Measurements from ENCODE around the gene PYCR2.

PYCR2 gene

GRCh38 chr1:225950905-225951497 is 27.0 kb upstream of the PYCR2 start:
- H3K18ac ChIP-seq (ENCODE audit: low read length): no peak overlapping the region
- no peaks in the 10 kb centered on the region for H3K79me1 ChIP-seq (ENCODE audit: low read length)
- H3K27ac ChIP-seq (ENCODE audit: low read depth, low read length): no peak overlapping the region
- DNase-seq: no peak
- H2BK12ac ChIP-seq (ENCODE audit: low read length): no peak overlapping the region
- no peaks in the 10 kb centered on the region for H3K79me2 ChIP-seq (ENCODE audit: control insufficient read depth, insufficient read depth, low read length, poor library complexity)
- no peak overlapping the region for H2AK5ac ChIP-seq (ENCODE audit: low read length)
- no peaks in the 10 kb centered on the region for H3K4me1 ChIP-seq (ENCODE audit: control insufficient read depth in 1 of 2, insufficient read depth in 2 of 2, low read length in 2 of 2)
- no peak overlapping the region for H4K91ac ChIP-seq (ENCODE audit: low read depth, low read length)
- no peaks in the 10 kb centered on the region for H3K27me3 ChIP-seq (ENCODE audit: insufficient read depth, low read length)
- no peak overlapping the region for H3K4ac ChIP-seq (ENCODE audit: low read depth, low read length)
- H3K9ac ChIP-seq (ENCODE audit: low read length): no peak overlapping the region
- H2BK5ac ChIP-seq (ENCODE audit: low read depth, low read length, poor library complexity): no peak overlapping the region
- H3K4me3 ChIP-seq (ENCODE audit: low read depth, low read length): no peak overlapping the region
- no peak overlapping the region for H3K23ac ChIP-seq (ENCODE audit: low read length)
- no peak overlapping the region for H4K12ac ChIP-seq (ENCODE audit: low read depth, low read length)
- H2AFZ ChIP-seq (ENCODE audit: insufficient read depth, low read length, poor library complexity): no peak overlapping the region
- no peak overlapping the region for H4K8ac ChIP-seq (ENCODE audit: low read depth, low read length)
- H3K36me3 ChIP-seq (ENCODE audit: control insufficient read depth in 1 of 2, insufficient read depth in 2 of 2, low read length in 2 of 2): no peaks in the 10 kb centered on the region
- H3K9me3 ChIP-seq (ENCODE audit: insufficient read depth, low read depth, low read length): no peaks in the 10 kb centered on the region
- H3K14ac ChIP-seq (ENCODE audit: low read length): no peak overlapping the region
- WGBS (ENCODE audit: extremely low coverage, insufficient coverage, insufficient read length): no CpG with 5 or more reads among the region's 9 CpGs
- H2BK120ac ChIP-seq (ENCODE audit: insufficient read depth, low read length, poor library complexity): no peak overlapping the region
- no peak overlapping the region for H3K4me2 ChIP-seq (ENCODE audit: low read length)

DNA sequence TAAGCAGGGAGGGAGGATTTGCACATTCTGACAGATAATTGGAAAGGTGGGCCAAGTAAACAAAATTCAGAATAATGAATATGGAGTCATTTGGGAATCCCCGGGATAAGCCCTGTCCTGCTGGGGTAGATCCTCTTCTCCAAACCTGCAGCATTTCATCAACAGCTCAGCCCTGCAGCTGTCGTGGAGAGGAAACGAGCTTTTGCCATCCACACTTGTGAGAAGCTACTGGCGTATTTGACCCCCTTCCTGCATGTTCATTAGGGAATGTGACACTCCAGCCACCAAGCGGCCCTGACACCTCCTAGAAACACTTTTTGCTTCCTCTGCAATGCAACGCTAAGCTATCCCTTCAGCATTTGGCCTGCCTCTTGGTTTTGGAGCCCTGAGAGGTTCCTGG is 25.0 kb upstream of the PYCR2 start:
- H3K4me2 ChIP-seq (ENCODE audit: low read length): no peak overlapping the region
- DNase-seq: no peak
- H4K91ac ChIP-seq (ENCODE audit: low read depth, low read length): no peak overlapping the region
- WGBS (ENCODE audit: extremely low coverage, insufficient coverage, insufficient read length): no CpG with 5 or more reads among the region's 6 CpGs
- H3K9ac ChIP-seq (ENCODE audit: low read length): no peak overlapping the region
- no peaks in the 10 kb centered on the region for H3K79me1 ChIP-seq (ENCODE audit: low read length)
- H3K4me1 ChIP-seq (ENCODE audit: control insufficient read depth in 1 of 2, insufficient read depth in 2 of 2, low read length in 2 of 2): peaks cover 0 to 3% of the 10 kb centered on the region in 2 experiments
- H3K27me3 ChIP-seq (ENCODE audit: insufficient read depth, low read length): no peaks in the 10 kb centered on the region
- H3K18ac ChIP-seq (ENCODE audit: low read length): no peak overlapping the region
- H4K12ac ChIP-seq (ENCODE audit: low read depth, low read length): no peak overlapping the region
- no peaks in the 10 kb centered on the region for H3K36me3 ChIP-seq (ENCODE audit: control insufficient read depth in 1 of 2, insufficient read depth in 2 of 2, low read length in 2 of 2)
- no peak overlapping the region for H3K4me3 ChIP-seq (ENCODE audit: low read depth, low read length)
- no peak overlapping the region for H2BK120ac ChIP-seq (ENCODE audit: insufficient read depth, low read length, poor library complexity)
- H2BK12ac ChIP-seq (ENCODE audit: low read length): no peak overlapping the region
- H3K4ac ChIP-seq (ENCODE audit: low read depth, low read length): no peak overlapping the region
- H3K9me3 ChIP-seq (ENCODE audit: insufficient read depth, low read depth, low read length): no peaks in the 10 kb centered on the region
- no peak overlapping the region for H4K8ac ChIP-seq (ENCODE audit: low read depth, low read length)
- no peak overlapping the region for H3K23ac ChIP-seq (ENCODE audit: low read length)
- H2AK5ac ChIP-seq (ENCODE audit: low read length): no peak overlapping the region
- H3K27ac ChIP-seq (ENCODE audit: low read depth, low read length): no peak overlapping the region
- H3K79me2 ChIP-seq (ENCODE audit: control insufficient read depth, insufficient read depth, low read length, poor library complexity): peaks cover 2% of the 10 kb centered on the region
- H3K14ac ChIP-seq (ENCODE audit: low read length): no peak overlapping the region
- H2AFZ ChIP-seq (ENCODE audit: insufficient read depth, low read length, poor library complexity): no peak overlapping the region
- H2BK5ac ChIP-seq (ENCODE audit: low read depth, low read length, poor library complexity): no peak overlapping the region

DNA sequence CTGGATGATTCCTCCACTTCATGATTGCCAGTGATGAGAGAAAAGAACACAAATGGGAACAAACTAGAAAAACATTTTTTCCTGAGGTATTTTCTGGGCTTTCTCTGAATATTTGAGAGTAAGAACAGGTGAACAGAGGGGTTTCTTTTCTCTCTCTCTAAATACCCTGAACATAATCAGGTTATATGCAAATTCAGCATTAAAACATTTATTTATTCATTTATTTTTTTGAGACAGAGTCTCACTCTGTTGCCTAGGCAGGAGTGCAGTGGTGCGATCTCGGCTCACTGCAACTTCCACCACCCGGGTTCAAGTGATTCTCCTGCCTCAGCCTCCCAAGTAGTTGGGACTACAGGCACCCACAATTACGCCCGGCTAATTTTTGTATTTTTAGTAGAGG is 22.8 kb upstream of the PYCR2 start:
- Histone ChIP-seq H2AFZ (ENCODE audit: insufficient read depth, low read length, poor library complexity) (no peak overlapping the region), H3K36me3 (ENCODE audit: control insufficient read depth in 1 of 2, insufficient read depth in 2 of 2, low read length in 2 of 2) (no peaks in the 10 kb centered on the region), H2BK5ac (ENCODE audit: low read depth, low read length, poor library complexity) (no peak overlapping the region), H2BK12ac (ENCODE audit: low read length) (no peak overlapping the region), H4K12ac (ENCODE audit: low read depth, low read length) (no peak overlapping the region), H3K27ac (ENCODE audit: low read depth, low read length) (no peak overlapping the region), H2BK120ac (ENCODE audit: insufficient read depth, low read length, poor library complexity) (no peak overlapping the region), H3K79me2 (ENCODE audit: control insufficient read depth, insufficient read depth, low read length, poor library complexity) (peaks cover 2% of the 10 kb centered on the region), H4K91ac (ENCODE audit: low read depth, low read length) (no peak overlapping the region), H3K79me1 (ENCODE audit: low read length) (no peaks in the 10 kb centered on the region), H3K14ac (ENCODE audit: low read length) (no peak overlapping the region), H2AK5ac (ENCODE audit: low read length) (no peak overlapping the region), H3K4me2 (ENCODE audit: low read length) (no peak overlapping the region), H4K8ac (ENCODE audit: low read depth, low read length) (no peak overlapping the region), H3K27me3 (ENCODE audit: insufficient read depth, low read length) (no peaks in the 10 kb centered on the region), H3K4me3 (ENCODE audit: low read depth, low read length) (no peak overlapping the region), H3K18ac (ENCODE audit: low read length) (no peak overlapping the region), H3K9me3 (ENCODE audit: insufficient read depth, low read depth, low read length) (no peaks in the 10 kb centered on the region), H3K23ac (ENCODE audit: low read length) (no peak overlapping the region), H3K4me1 (ENCODE audit: control insufficient read depth in 1 of 2, insufficient read depth in 2 of 2, low read length in 2 of 2) (peaks cover 0 to 4% of the 10 kb centered on the region in 2 experiments), H3K4ac (ENCODE audit: low read depth, low read length) (no peak overlapping the region), H3K9ac (ENCODE audit: low read length) (no peak overlapping the region)
- DNase-seq: no peak
- WGBS (ENCODE audit: extremely low coverage, insufficient coverage, insufficient read length): no CpG with 5 or more reads among the region's 5 CpGs

GRCh38 chr1:225946082-225946620 is 22.1 kb upstream of the PYCR2 start:
- Histone ChIP-seq H2AK5ac (ENCODE audit: low read length) (no peak overlapping the region), H3K4me3 (ENCODE audit: low read depth, low read length) (no peak overlapping the region), H2BK5ac (ENCODE audit: low read depth, low read length, poor library complexity) (peak overlapping the region; percentile 100), H3K79me2 (ENCODE audit: control insufficient read depth, insufficient read depth, low read length, poor library complexity) (peaks cover 2% of the 10 kb centered on the region), H2AFZ (ENCODE audit: insufficient read depth, low read length, poor library complexity) (no peak overlapping the region), H3K4me1 (ENCODE audit: control insufficient read depth in 1 of 2, insufficient read depth in 2 of 2, low read length in 2 of 2) (peaks cover 3 to 9% of the 10 kb centered on the region in 2 experiments), H3K9me3 (ENCODE audit: insufficient read depth, low read depth, low read length) (no peaks in the 10 kb centered on the region), H3K27me3 (ENCODE audit: insufficient read depth, low read length) (no peaks in the 10 kb centered on the region), H3K18ac (ENCODE audit: low read length) (no peak overlapping the region), H2BK12ac (ENCODE audit: low read length) (no peak overlapping the region), H3K23ac (ENCODE audit: low read length) (no peak overlapping the region), H4K91ac (ENCODE audit: low read depth, low read length) (no peak overlapping the region), H2BK120ac (ENCODE audit: insufficient read depth, low read length, poor library complexity) (peak overlapping the region; percentile 100), H3K36me3 (ENCODE audit: control insufficient read depth in 1 of 2, insufficient read depth in 2 of 2, low read length in 2 of 2) (no peaks in the 10 kb centered on the region), H3K4ac (ENCODE audit: low read depth, low read length) (peak overlapping the region; percentile 100), H3K79me1 (ENCODE audit: low read length) (no peaks in the 10 kb centered on the region), H3K4me2 (ENCODE audit: low read length) (no peak overlapping the region), H4K12ac (ENCODE audit: low read depth, low read length) (peak overlapping the region; percentile 100), H3K27ac (ENCODE audit: low read depth, low read length) (no peak overlapping the region), H3K9ac (ENCODE audit: low read length) (no peak overlapping the region), H4K8ac (ENCODE audit: low read depth, low read length) (no peak overlapping the region), H3K14ac (ENCODE audit: low read length) (no peak overlapping the region)
- no peak for DNase-seq
- WGBS (ENCODE audit: extremely low coverage, insufficient coverage, insufficient read length): no CpG with 5 or more reads among the region's 4 CpGs
